Body of pancreas (tissue), 4 donors: ENCODE results near the gene ABCA5.

ENCODE experiments used
- CTCF ChIP-seq, 7 experiments: fragments of 450-650 bp in 4 of 7; fragments of 200-600 bp in 3 of 7; sonication (generic) in 3 of 7; IDR thresholded peaks; one replicate each; pipeline ENCODE4 v1.5.1; 2016 to 2019; ENCODE audit warnings: antibody characterized with exemption in 7 of 7
- POLR2A ChIP-seq, 3 donors: fragments of 450-650 bp; IDR thresholded peaks; one replicate each; pipeline ENCODE4 v1.6.1; 2016; ENCODE audit warnings: antibody characterized with exemption in 3 of 3, mild to moderate bottlenecking in 2 of 3

GRCh38 chr17:69367298-69367697 lies 40.4 kb upstream of the ABCA5 start:
- TF ChIP-seq CTCF (IDR thresholded peaks at IDR 0.05) = no peak
- TF ChIP-seq POLR2A (IDR thresholded peaks at IDR 0.05) = no peak
